Measurements from ENCODE around the gene AOPEP. TPM values are rescaled to one million over a fixed set of nuclear protein-coding genes. Genes with fewer than 3 reads are reported as not detected.

The AOPEP gene
- total and polyA plus RNA-seq, 7 donors: 28.0 to 490 (median 184) TPM

- H3K4me1 ChIP-seq: peaks cover 0 to 48% (median 32%) of the 10 kb centered on the region in 4 donors
- peak overlapping the region; percentile 97 to 99 (median 99) for H3K27ac ChIP-seq
- intact Hi-C loops (cut with DNase I): loop anchor here (5.0 kb wide), 1 partner anchor 126 kb away; no protein-coding TSS in a partner anchor
- H3K27me3 ChIP-seq: no peaks in the 10 kb centered on the region
- no peaks in the 10 kb centered on the region for H3K9me3 ChIP-seq
- peak in 1 of 4 donors; percentile 33 for TF ChIP-seq POLR2AphosphoS5 (IDR thresholded peaks at IDR 0.05)
- TF ChIP-seq POLR2A (IDR thresholded peaks at IDR 0.05): no peak
- H3K4me3 ChIP-seq: peak overlapping the region in 2 of 4 donors; percentile 2 to 25
- no peaks in the 10 kb centered on the region for H3K36me3 ChIP-seq
- WGBS, 2 donors: 77 to 85% methylated on average over 6 of the region's 6 CpGs
- DNase-seq: no peak
Observed at GRCh38 chr9:95000821-95001220, 274.3 kb downstream of the AOPEP start.

DNA sequence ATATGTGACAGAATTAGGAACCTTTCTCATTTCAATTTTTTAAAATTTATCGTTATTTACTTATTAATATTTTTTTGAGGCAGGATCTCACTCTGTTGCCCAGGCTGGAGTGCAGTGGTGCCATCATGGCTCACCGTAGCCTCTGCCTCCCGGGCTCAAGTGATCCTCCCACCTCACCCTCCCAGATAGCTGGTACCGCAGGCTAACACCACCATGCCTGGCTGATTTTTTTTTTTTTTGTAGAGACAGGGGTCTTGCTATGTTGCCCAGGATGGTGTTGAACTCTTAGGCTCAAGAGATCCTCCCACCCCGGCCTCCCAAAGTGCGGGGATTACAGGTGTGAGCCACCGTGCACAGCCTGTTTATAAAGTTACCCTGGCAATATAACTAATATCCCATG lies 275.2 kb downstream of the AOPEP start:
- Histone ChIP-seq H3K9me3 (no peaks in the 10 kb centered on the region), H3K27me3 (no peaks in the 10 kb centered on the region), H3K4me1 (peaks cover 0 to 39% (median 26%) of the 10 kb centered on the region in 4 donors), H3K4me3 (no peak overlapping the region), H3K36me3 (no peaks in the 10 kb centered on the region), H3K27ac (peak overlapping the region; percentile 97 to 99 (median 99))
- DNase-seq: no peak
- TF ChIP-seq POLR2A (IDR thresholded peaks at IDR 0.05): no peak
- 95% methylated on average over 7 of the region's 7 CpGs for WGBS, 2 donors
- intact Hi-C loops (cut with DNase I): loop anchor here (5.0 kb wide), 1 partner anchor 126 kb away; no protein-coding TSS in a partner anchor

DNA sequence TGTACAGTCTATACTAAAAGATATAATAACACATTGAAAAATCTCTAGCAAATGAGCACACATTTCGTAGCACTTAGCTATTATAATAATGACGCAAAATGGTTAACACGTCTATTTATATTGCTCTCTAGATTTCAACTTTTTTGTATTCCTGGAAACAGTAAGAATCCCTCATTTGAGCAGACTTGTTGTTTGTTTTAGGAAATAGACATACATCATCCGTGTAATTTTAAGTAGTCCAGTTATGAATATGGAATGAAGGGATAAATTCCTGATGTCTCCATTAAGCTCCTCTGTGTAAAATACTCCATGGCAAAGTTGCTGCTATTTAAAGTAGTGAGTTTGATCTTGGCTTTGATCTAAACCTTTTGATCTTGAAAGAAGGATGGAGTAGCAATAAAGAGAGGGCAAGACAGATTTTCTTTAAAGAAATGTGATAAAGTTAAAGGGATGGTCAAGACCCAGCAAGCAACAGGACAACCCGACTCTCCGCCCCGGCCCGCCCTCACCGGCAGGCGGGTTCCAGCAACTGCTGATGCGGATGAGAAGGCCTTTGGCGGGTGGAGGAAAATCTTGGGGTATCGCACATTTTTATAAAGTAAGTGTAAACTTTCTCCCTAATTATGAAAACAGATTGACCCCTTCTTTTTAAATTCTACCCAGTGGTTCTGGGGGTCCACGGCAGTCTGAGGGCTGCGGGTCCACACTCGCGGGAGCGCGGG lies 277.4 kb downstream of the AOPEP start:
- peaks cover 0 to 48% (median 26%) of the 10 kb centered on the region in 4 donors for H3K4me1 ChIP-seq
- peak; percentile 86 for DNase-seq
- H3K27me3 ChIP-seq: no peaks in the 10 kb centered on the region
- peak overlapping the region; percentile 64 to 87 (median 82) for H3K4me3 ChIP-seq
- intact Hi-C loops (cut with DNase I): loop anchor here (5.0 kb wide), 1 partner anchor 123 kb away; no protein-coding TSS in a partner anchor
- H3K27ac ChIP-seq: peak overlapping the region; percentile 97 to 99 (median 99)
- peaks cover 0 to 13% (median 0%) of the 10 kb centered on the region in 4 donors for H3K36me3 ChIP-seq
- TF ChIP-seq POLR2A (IDR thresholded peaks at IDR 0.05): no peak
- TF ChIP-seq POLR2AphosphoS5 (IDR thresholded peaks at IDR 0.05): peak in 2 of 4 donors; percentile 11 to 35
- peak in 2 of 4 experiments; percentile 11 to 18 for TF ChIP-seq CTCF (IDR thresholded peaks at IDR 0.05)
- TF ChIP-seq EP300 (IDR thresholded peaks at IDR 0.05): no peak
- H3K9me3 ChIP-seq: no peaks in the 10 kb centered on the region
- 7 to 12% methylated on average over 19 of the region's 19 CpGs for WGBS, 2 donors

GRCh38 chr9:95004411-95005277 lies 278.1 kb downstream of the AOPEP start:
- H3K4me1 ChIP-seq: peaks cover 0 to 49% (median 24%) of the 10 kb centered on the region in 4 donors
- DNase-seq: peak; percentile 83
- peak overlapping the region; percentile 64 to 87 (median 82) for H3K4me3 ChIP-seq
- H3K9me3 ChIP-seq: no peaks in the 10 kb centered on the region
- 1% methylated on average over 133 of the region's 133 CpGs for WGBS, 2 donors
- intact Hi-C loops (cut with DNase I): loop anchor here (5.0 kb wide), 5 partner anchors 43 to 123 kb away; no protein-coding TSS in a partner anchor
- TF ChIP-seq EP300 (IDR thresholded peaks at IDR 0.05) (no peak), CTCF (IDR thresholded peaks at IDR 0.05) (peak in 1 of 4 experiments; percentile 0), POLR2A (IDR thresholded peaks at IDR 0.05) (no peak), POLR2AphosphoS5 (IDR thresholded peaks at IDR 0.05) (peak in 3 of 4 donors; percentile 42 to 57 (median 43))
- no peaks in the 10 kb centered on the region for H3K27me3 ChIP-seq
- peaks cover 0 to 15% (median 0%) of the 10 kb centered on the region in 4 donors for H3K36me3 ChIP-seq
- peak overlapping the region; percentile 97 to 99 (median 99) for H3K27ac ChIP-seq

- H3K4me3 ChIP-seq: peak overlapping the region; percentile 64 to 87 (median 82)
- H3K27ac ChIP-seq: peak overlapping the region; percentile 97 to 99 (median 99)
- intact Hi-C loops (cut with DNase I): loop anchor here (5.0 kb wide), 4 partner anchors 42 to 98 kb away; no protein-coding TSS in a partner anchor
- no peak for DNase-seq
- TF ChIP-seq POLR2A (IDR thresholded peaks at IDR 0.05) (no peak), POLR2AphosphoS5 (IDR thresholded peaks at IDR 0.05) (peak in 1 of 4 donors; percentile 5)
- peaks cover 0 to 44% (median 24%) of the 10 kb centered on the region in 4 donors for H3K4me1 ChIP-seq
- WGBS, 2 donors: 3 to 6% methylated on average over 49 of the region's 49 CpGs
- no peaks in the 10 kb centered on the region for H3K27me3 ChIP-seq
- peaks cover 0 to 15% (median 0%) of the 10 kb centered on the region in 4 donors for H3K36me3 ChIP-seq
- H3K9me3 ChIP-seq: no peaks in the 10 kb centered on the region
Observed at GRCh38 chr9:95005278-95006143, 279.0 kb downstream of the AOPEP start.

All from sigmoid colon (tissue), 7 donors.